Measurements from ENCODE around the gene DAZAP1.

DAZAP1 gene

DNA sequence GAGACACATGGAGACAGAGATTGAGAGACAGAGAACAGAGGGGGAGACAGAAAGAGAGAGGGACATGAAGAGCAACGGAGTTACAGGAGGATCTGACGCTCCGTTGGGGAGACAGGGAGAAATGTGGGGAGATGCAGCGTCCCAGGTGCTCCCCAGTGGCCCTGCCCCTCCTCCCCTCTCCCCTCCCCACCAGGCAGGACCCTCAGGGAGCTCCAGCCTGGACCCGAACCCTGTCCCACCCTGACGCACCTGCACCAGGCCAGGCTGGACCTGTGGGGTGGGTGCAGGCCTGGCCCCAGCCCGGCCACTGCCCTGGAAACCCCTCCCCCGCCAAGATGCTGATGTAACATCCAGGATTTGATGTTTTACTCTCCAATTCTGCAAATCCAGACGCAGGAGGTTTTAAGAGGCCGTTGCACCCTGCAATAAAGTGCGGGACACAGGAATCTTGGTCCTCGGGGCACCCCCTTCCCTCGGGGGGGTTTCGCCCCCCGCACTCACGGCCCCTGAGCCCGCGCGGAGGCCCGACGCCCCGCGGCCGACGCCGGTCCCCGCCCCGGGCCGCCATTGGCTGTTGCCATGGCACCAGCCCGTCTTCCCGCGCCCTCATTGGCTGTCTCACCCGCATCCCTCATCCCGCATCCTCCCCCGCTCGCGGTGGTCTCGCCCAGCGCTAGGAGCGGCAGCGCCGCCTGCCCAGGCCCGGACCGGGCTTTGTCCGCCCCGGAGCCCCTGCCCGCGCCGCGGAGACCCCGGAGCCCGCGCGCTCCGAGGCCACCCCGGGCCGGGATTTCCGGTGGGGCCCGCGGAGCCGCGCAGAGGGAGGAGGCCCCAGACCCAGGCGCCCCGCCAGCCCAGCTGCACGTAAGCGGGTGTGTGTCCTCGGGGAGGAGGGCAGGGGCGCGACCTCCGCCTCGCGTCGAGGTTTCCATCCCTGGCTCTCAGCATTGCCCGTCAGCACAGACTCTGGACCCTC is 42.4 kb downstream of the DAZAP1 start, which contains the start of gene APC2:
APC2 (plus strand) TSS at position 655 of the 976 bp plus-strand sequence. CDS start 2,881 bp downstream, outside the sequence.
- DNase-seq (ENCODE audit: insufficient read length, low spot score) (no peak), FAIRE-seq (no peak)
- TF ChIP-seq POLR2A (IDR thresholded peaks at IDR 0.05; ENCODE audit: low read depth, low read length), result no peak

DNA sequence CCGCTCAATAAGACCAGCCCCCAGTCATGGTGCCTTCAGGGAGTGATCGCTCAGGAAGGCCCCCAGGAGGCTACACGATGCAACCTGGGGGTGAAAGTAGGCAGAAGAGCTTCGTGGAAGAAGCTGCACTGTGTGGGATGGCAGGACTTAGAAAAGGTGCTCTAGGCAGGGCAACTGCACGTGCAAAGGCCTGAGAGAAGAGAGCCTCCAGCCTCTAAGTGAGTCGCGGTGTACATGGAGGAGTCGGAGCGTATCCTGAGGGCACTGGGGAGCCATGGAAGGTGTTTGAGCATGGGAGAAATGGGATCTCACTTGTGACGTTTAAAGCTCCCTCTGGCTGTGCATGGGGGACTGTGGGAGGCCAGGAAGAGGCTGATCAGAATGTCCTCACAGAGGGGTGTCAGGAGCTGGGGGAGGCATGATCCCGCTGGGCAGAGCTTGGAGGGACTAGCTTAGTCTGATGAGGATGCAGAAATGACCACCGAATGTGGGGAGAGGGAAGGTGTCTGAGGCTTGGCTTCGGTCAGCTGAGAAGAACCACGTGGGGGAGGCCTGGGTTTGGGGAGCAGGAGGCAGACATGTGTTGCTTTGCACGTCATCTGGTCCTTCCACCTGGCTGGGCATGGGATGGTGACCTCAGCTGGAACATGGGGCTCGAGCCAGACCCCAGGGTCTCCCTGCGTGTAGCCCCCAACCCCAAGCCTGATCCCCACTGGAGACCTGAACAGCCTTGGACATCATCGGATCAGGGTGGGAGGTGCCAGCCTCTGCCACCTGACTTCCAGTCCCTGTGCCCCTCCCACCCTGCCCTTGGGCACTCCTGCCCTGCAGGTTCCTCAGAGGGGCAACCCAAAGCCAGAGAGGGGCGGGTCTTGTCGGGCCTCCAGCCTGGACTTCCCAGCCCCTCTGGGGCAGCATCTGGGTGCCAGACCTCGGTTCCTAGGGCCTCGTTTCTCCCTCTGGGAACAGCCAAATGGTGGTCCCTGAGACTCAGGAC is 43.6 kb downstream of the DAZAP1 start:
- TF ChIP-seq POLR2A (IDR thresholded peaks at IDR 0.05; ENCODE audit: low read depth, low read length), result no peak
- FAIRE-seq (no peak), DNase-seq (ENCODE audit: insufficient read length, low spot score) (no peak)

DNA sequence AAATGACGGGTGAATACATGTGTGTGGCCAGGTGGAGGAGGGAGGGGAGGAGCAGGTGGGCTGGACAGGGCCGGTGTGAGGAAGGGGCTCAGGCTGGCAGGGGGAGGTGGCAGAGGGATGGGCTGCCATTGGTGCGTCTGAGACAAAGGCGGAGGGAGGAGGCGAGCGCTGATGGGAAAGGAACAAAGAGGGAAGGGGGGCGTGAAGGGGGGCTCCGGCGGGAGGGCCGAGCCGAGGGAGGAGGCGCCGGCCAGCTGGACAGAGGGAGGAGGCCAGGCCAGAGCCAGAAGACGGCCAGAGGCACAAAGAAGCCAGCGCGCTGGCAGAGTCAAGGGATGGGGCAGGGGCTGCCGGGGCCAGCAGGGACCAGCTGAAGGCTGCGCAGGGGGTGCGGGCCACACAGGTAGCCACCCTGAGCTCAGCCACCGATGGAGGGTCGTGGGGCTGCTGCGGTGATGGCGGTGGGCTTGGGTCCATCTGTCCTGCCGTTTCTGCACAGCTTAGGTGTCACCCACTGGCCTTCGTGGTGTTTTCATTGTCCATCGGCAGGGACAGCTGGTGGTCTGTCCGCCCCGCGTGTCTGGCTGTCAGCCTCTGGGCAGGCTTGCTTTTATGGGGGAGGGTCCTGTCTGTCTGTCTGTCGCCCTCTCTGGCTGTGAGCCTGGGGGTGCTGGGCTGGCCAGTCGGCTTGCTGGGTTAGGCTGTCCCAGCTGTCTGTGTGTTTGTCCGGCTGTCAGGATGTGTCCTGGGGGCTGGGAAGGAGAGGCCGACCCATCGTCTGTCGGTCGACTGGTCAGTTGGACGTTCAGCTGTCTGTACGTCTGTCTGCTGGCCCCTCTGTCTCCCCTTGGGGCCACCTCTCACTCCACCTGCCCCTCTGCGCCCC is 44.8 kb downstream of the DAZAP1 start:
- no peak for FAIRE-seq
- DNase-seq (ENCODE audit: insufficient read length, low spot score), result no peak
- TF ChIP-seq POLR2A (IDR thresholded peaks at IDR 0.05; ENCODE audit: low read depth, low read length), result no peak

DNA sequence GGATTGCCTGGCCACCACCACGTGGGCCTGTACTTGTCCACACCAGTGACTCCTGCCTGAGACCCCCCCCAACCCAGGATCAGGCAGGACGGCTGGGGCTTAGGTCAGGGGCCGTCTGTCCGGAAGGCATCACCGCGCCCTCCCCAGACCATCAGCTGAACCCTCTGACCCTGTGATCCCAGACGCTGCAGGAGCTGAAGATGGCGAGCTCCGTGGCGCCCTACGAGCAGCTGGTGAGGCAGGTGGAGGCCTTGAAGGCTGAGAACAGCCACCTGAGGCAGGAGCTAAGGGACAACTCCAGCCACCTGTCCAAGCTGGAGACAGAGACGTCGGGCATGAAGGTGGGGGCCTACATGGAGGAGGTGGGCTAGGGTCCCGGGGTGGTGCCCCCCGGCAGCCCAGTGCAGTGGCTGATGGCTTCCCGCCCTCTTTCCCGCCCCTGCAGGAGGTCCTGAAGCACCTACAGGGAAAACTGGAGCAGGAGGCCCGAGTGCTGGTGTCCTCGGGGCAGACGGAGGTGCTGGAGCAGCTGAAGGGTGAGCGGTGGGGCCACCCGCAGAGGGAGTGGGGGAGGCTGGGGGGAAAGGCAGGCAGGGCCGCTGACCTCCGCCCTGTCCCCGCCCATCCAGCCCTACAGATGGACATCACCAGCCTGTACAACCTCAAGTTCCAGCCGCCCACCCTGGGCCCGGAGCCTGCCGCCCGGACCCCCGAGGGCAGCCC is 45.6 kb downstream of the DAZAP1 start:
- FAIRE-seq, result no peak
- TF ChIP-seq POLR2A (IDR thresholded peaks at IDR 0.05; ENCODE audit: low read depth, low read length), result no peak
- peak; percentile 58 for DNase-seq (ENCODE audit: insufficient read length, low spot score)

DNA sequence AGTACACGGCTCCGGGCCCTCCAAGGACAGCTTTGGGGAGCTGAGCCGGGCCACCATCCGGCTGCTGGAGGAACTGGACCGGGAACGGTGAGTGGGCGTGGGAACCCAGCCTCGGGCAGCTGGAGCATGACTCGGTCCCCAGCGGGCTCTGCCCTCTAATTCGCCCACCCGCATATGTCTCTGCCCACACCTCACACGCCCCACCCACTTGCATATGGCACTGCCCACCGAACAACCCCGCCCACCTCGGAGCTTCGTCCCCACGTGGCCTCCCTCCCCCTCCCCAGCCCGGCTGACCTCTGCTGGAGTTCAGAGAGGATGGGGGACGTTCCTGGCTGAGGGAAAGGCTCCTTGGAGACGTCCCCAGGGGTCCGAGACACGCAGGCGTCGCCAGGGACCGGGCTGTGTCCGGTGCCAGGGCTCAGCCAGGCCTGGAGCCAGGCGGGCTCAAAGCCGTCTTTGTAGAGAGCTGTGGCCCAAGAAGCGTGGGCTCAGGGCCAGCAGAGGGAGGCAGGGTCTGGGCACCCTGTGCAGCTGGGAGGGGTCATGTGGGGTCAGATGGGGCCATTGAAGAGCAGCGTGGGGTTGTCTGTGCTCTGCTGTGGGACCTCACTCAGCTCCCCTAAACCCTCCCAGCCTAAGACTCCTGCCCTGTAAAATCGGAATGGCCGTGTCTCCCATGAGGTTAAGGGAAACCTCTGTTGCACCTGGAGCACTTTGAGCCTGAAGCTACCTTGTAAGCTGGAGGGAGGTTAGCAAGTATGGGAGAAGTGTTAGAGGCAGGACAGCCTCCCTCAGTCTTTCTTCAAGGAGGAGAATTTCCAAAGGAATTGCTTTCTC is 46.4 kb downstream of the DAZAP1 start:
- no peak for TF ChIP-seq POLR2A (IDR thresholded peaks at IDR 0.05; ENCODE audit: low read depth, low read length)
- DNase-seq (ENCODE audit: insufficient read length, low spot score), result peak; percentile 96
- FAIRE-seq, result no peak

- no peak for DNase-seq (ENCODE audit: insufficient read length, low spot score)
- no peak for FAIRE-seq
- TF ChIP-seq POLR2A (IDR thresholded peaks at IDR 0.05; ENCODE audit: low read depth, low read length), result no peak
Measured at GRCh38 chr19:1455002-1455335, 47.6 kb downstream of the DAZAP1 start.

GRCh38 chr19:1455336-1456120 is 48.1 kb downstream of the DAZAP1 start:
- no peak for TF ChIP-seq POLR2A (IDR thresholded peaks at IDR 0.05; ENCODE audit: low read depth, low read length)

GRCh38 chr19:1456121-1456900 is 48.9 kb downstream of the DAZAP1 start:
- DNase-seq (ENCODE audit: insufficient read length, low spot score) (no peak), FAIRE-seq (no peak)
- no peak for TF ChIP-seq POLR2A (IDR thresholded peaks at IDR 0.05; ENCODE audit: low read depth, low read length)

More at GRCh38 chr19:1455336-1456120, 48.1 kb downstream of the DAZAP1 start:
- DNase-seq (ENCODE audit: insufficient read length, low spot score) (peak; percentile 89), FAIRE-seq (no peak)

- DNase-seq (ENCODE audit: insufficient read length, low spot score) (no peak), FAIRE-seq (no peak)
- no peak for TF ChIP-seq POLR2A (IDR thresholded peaks at IDR 0.05; ENCODE audit: low read depth, low read length)
Measured at GRCh38 chr19:1457031-1457739, 49.8 kb downstream of the DAZAP1 start.

- FAIRE-seq (no peak), DNase-seq (ENCODE audit: insufficient read length, low spot score) (no peak)
- no peak for TF ChIP-seq POLR2A (IDR thresholded peaks at IDR 0.05; ENCODE audit: low read depth, low read length)
Measured at GRCh38 chr19:1457892-1458291, 50.5 kb downstream of the DAZAP1 start.

Data from H54 (cell line).